Measurements from ENCODE around the gene ABCA6. TPM values are rescaled to one million over a fixed set of nuclear protein-coding genes. Genes with fewer than 3 reads are reported as not detected.
"Not testable (repeated sequence)": the region's sequence is repeated elsewhere in the genome, so short reads cannot be mapped to it uniquely, and the experiment has no call there.

ABCA6 gene
- total RNA-seq = under 1 TPM; 0.13 to 0.30 TPM

GRCh38 chr17:69141431-69142174 lies at the start of gene ABCA6:
ABCA6 (minus strand) TSS chr17:69141895; CDS start chr17:69140703, 1,192 bp downstream.
- H3K27me3 Mint-ChIP-seq = peaks cover 4% of the 10 kb centered on the region
- POLR2A ChIA-PET = no interaction called here
- CTCF ChIA-PET = no interaction called here

GRCh38 chr17:69188796-69189195 lies 47.1 kb upstream of the ABCA6 start:
- POLR2A ChIA-PET = no interaction called here
- Mint-ChIP-seq H3K27ac (no peak overlapping the region), H3K9me3 (no peaks in the 10 kb centered on the region), H3K4me3 (no peak overlapping the region), H3K4me1 (no peaks in the 10 kb centered on the region), H3K27me3 (no peaks in the 10 kb centered on the region), H3K36me3 (ENCODE audit: low read depth) (no peaks in the 10 kb centered on the region)
- no peak for DNase-seq
- CTCF ChIA-PET = no interaction called here

More at GRCh38 chr17:69141431-69142174, at the start of gene ABCA6:
- no peaks in the 10 kb centered on the region for H3K4me1 Mint-ChIP-seq
- H3K36me3 Mint-ChIP-seq (ENCODE audit: low read depth) = no peaks in the 10 kb centered on the region
- DNase-seq = no peak
- H3K27ac Mint-ChIP-seq = no peak within 1 kb of the TSS
- H3K4me3 Mint-ChIP-seq = no peak within 1 kb of the TSS
- no peaks in the 10 kb centered on the region for H3K9me3 Mint-ChIP-seq

GRCh38 chr17:69188064-69188463 lies 46.4 kb upstream of the ABCA6 start:
- Mint-ChIP-seq H3K4me1 (no peaks in the 10 kb centered on the region), H3K9me3 (no peaks in the 10 kb centered on the region), H3K27me3 (no peaks in the 10 kb centered on the region)

GRCh38 chr17:69187294-69187693 lies 45.6 kb upstream of the ABCA6 start:
- Mint-ChIP-seq H3K4me3 (no peak overlapping the region), H3K4me1 (no peaks in the 10 kb centered on the region), H3K36me3 (ENCODE audit: low read depth) (no peaks in the 10 kb centered on the region), H3K27me3 (no peaks in the 10 kb centered on the region), H3K9me3 (no peaks in the 10 kb centered on the region), H3K27ac (no peak overlapping the region)
- CTCF ChIA-PET = no interaction called here
- DNase-seq = no peak
- POLR2A ChIA-PET = no interaction called here

More at GRCh38 chr17:69188064-69188463, 46.4 kb upstream of the ABCA6 start:
- DNase-seq = no peak
- no peak overlapping the region for H3K27ac Mint-ChIP-seq
- H3K4me3 Mint-ChIP-seq = no peak overlapping the region
- ChIA-PET CTCF (no interaction called here), POLR2A (no interaction called here)
- no peaks in the 10 kb centered on the region for H3K36me3 Mint-ChIP-seq (ENCODE audit: low read depth)

- Mint-ChIP-seq H3K9me3 (no peaks in the 10 kb centered on the region), H3K4me3 (no peak overlapping the region), H3K27me3 (no peaks in the 10 kb centered on the region), H3K36me3 (ENCODE audit: low read depth) (no peaks in the 10 kb centered on the region), H3K27ac (no peak overlapping the region), H3K4me1 (no peaks in the 10 kb centered on the region)
- ChIA-PET CTCF (no interaction called here), POLR2A (no interaction called here)
- no peak for DNase-seq
Observed at GRCh38 chr17:69179227-69179952, 37.7 kb upstream of the ABCA6 start.

- Mint-ChIP-seq H3K9me3 (no peaks in the 10 kb centered on the region), H3K4me3 (no peak overlapping the region), H3K4me1 (no peaks in the 10 kb centered on the region), H3K27ac (no peak overlapping the region), H3K36me3 (ENCODE audit: low read depth) (no peaks in the 10 kb centered on the region), H3K27me3 (no peaks in the 10 kb centered on the region)
- no peak for DNase-seq
- ChIA-PET CTCF (no interaction called here), POLR2A (no interaction called here)
Observed at GRCh38 chr17:69176457-69176795, 34.7 kb upstream of the ABCA6 start.

GRCh38 chr17:69175625-69176456 lies 34.1 kb upstream of the ABCA6 start:
- H3K4me3 Mint-ChIP-seq = no peak overlapping the region
- POLR2A ChIA-PET = no interaction called here
- H3K36me3 Mint-ChIP-seq (ENCODE audit: low read depth) = no peaks in the 10 kb centered on the region
- H3K27ac Mint-ChIP-seq = no peak overlapping the region
- no peaks in the 10 kb centered on the region for H3K27me3 Mint-ChIP-seq
- CTCF ChIA-PET = no interaction called here
- no peaks in the 10 kb centered on the region for H3K9me3 Mint-ChIP-seq
- H3K4me1 Mint-ChIP-seq = no peaks in the 10 kb centered on the region
- no peak for DNase-seq

GRCh38 chr17:69175262-69175624 lies 33.5 kb upstream of the ABCA6 start:
- Mint-ChIP-seq H3K27me3 (no peaks in the 10 kb centered on the region), H3K4me3 (no peak overlapping the region), H3K9me3 (no peaks in the 10 kb centered on the region), H3K36me3 (ENCODE audit: low read depth) (no peaks in the 10 kb centered on the region), H3K4me1 (no peaks in the 10 kb centered on the region), H3K27ac (no peak overlapping the region)
- ChIA-PET POLR2A (no interaction called here), CTCF (no interaction called here)
- no peak for DNase-seq

GRCh38 chr17:69173118-69173517 lies 31.4 kb upstream of the ABCA6 start:
- Mint-ChIP-seq H3K27ac (no peak overlapping the region), H3K4me3 (no peak overlapping the region), H3K27me3 (no peaks in the 10 kb centered on the region), H3K36me3 (ENCODE audit: low read depth) (no peaks in the 10 kb centered on the region), H3K4me1 (no peaks in the 10 kb centered on the region), H3K9me3 (no peaks in the 10 kb centered on the region)
- CTCF ChIA-PET = no interaction called here
- DNase-seq = no peak
- POLR2A ChIA-PET = no interaction called here

GRCh38 chr17:69170377-69170776 lies 28.7 kb upstream of the ABCA6 start:
- H3K27ac Mint-ChIP-seq = no peak overlapping the region
- no peaks in the 10 kb centered on the region for H3K36me3 Mint-ChIP-seq (ENCODE audit: low read depth)
- H3K27me3 Mint-ChIP-seq = no peaks in the 10 kb centered on the region
- no peak overlapping the region for H3K4me3 Mint-ChIP-seq
- H3K9me3 Mint-ChIP-seq = no peaks in the 10 kb centered on the region
- ChIA-PET CTCF (no interaction called here), POLR2A (no interaction called here)
- no peaks in the 10 kb centered on the region for H3K4me1 Mint-ChIP-seq
- no peak for DNase-seq

GRCh38 chr17:69168642-69169041 lies 26.9 kb upstream of the ABCA6 start:
- DNase-seq; H3K9me3 Mint-ChIP-seq; H3K4me1 Mint-ChIP-seq; POLR2A ChIA-PET; H3K36me3 Mint-ChIP-seq (ENCODE audit: low read depth); CTCF ChIA-PET; H3K27me3 Mint-ChIP-seq; H3K4me3 Mint-ChIP-seq; H3K27ac Mint-ChIP-seq: not testable (repeated sequence)

GRCh38 chr17:69166957-69167356 lies 25.3 kb upstream of the ABCA6 start:
- Mint-ChIP-seq H3K27ac (no peak overlapping the region), H3K4me3 (no peak overlapping the region), H3K4me1 (no peaks in the 10 kb centered on the region), H3K9me3 (no peaks in the 10 kb centered on the region), H3K27me3 (no peaks in the 10 kb centered on the region), H3K36me3 (ENCODE audit: low read depth) (no peaks in the 10 kb centered on the region)
- DNase-seq = no peak
- ChIA-PET CTCF (no interaction called here), POLR2A (no interaction called here)

- H3K36me3 Mint-ChIP-seq (ENCODE audit: low read depth) = no peaks in the 10 kb centered on the region
- ChIA-PET CTCF (no interaction called here), POLR2A (no interaction called here)
- H3K27ac Mint-ChIP-seq = no peak overlapping the region
- no peaks in the 10 kb centered on the region for H3K9me3 Mint-ChIP-seq
- no peaks in the 10 kb centered on the region for H3K27me3 Mint-ChIP-seq
- no peak for DNase-seq
- no peaks in the 10 kb centered on the region for H3K4me1 Mint-ChIP-seq
- no peak overlapping the region for H3K4me3 Mint-ChIP-seq
Observed at GRCh38 chr17:69164206-69164605, 22.5 kb upstream of the ABCA6 start.

GRCh38 chr17:69159418-69159817 lies 17.7 kb upstream of the ABCA6 start:
- Mint-ChIP-seq H3K9me3 (no peaks in the 10 kb centered on the region), H3K4me3 (no peak overlapping the region), H3K4me1 (no peaks in the 10 kb centered on the region), H3K27me3 (no peaks in the 10 kb centered on the region), H3K36me3 (ENCODE audit: low read depth) (no peaks in the 10 kb centered on the region), H3K27ac (no peak overlapping the region)
- ChIA-PET POLR2A (no interaction called here), CTCF (no interaction called here)
- DNase-seq = no peak

Data from activated CD4-positive, alpha-beta memory T cell treated with anti-CD3 and anti-CD28 coated beads, Interleukin-2, amount 10 ng/mL, durations not matched to agents 7 days and 5 days (primary cell).